Fibroblast of pulmonary artery (primary cell): ENCODE results near the gene OR8D1.

Experiments used
- DNase-seq: peaks from one replicate; pipeline ENCODE4 v3.0.0-alpha.2; 2010; ENCODE audit warnings: low read depth
- H3K4me3 ChIP-seq: replicated peaks from 2 replicates; pipeline ENCODE4 v1.5.1; 2011; ENCODE audit warnings: low read depth, mild to moderate bottlenecking, control low read depth, low read length, moderate library complexity
- CTCF ChIP-seq: IDR thresholded peaks from 2 replicates; pipeline ENCODE4 v1.5.1; 2011; ENCODE audit warnings: mild to moderate bottlenecking, control low read depth, low read length, inconsistent platforms; ENCODE audit errors: missing control alignments

Gene OR8D1

GRCh38 chr11:124313849-124314248 lies at the start of gene OR8D1:
Gene OR8D1, minus strand, starts transcription at chr11:124313949. Its CDS starts 3,183 bp downstream, at chr11:124310766.
- DNase-seq: no peak
- no peak within 1 kb of the TSS for H3K4me3 ChIP-seq
- no peak for TF ChIP-seq CTCF

GRCh38 chr11:124359566-124359965 lies 45.8 kb upstream of the OR8D1 start:
- TF ChIP-seq CTCF: no peak
- DNase-seq: no peak
- no peak overlapping the region for H3K4me3 ChIP-seq

- no peak for DNase-seq
- H3K4me3 ChIP-seq: no peak overlapping the region
- TF ChIP-seq CTCF: no peak
These were observed 32.7 kb upstream of the OR8D1 start for GRCh38 chr11:124346311-124346955.

GRCh38 chr11:124344346-124344745 lies 30.6 kb upstream of the OR8D1 start:
- H3K4me3 ChIP-seq: no peak overlapping the region
- DNase-seq: no peak
- TF ChIP-seq CTCF: no peak

- no peak for DNase-seq
- no peak overlapping the region for H3K4me3 ChIP-seq
- TF ChIP-seq CTCF: no peak
These were observed 26.3 kb upstream of the OR8D1 start for GRCh38 chr11:124340142-124340447.

- DNase-seq: no peak
- TF ChIP-seq CTCF: no peak
- no peak overlapping the region for H3K4me3 ChIP-seq
These were observed 25.8 kb upstream of the OR8D1 start for GRCh38 chr11:124339396-124340141.

GRCh38 chr11:124331873-124332272 lies 18.1 kb upstream of the OR8D1 start:
- DNase-seq: no peak
- TF ChIP-seq CTCF: no peak
- no peak overlapping the region for H3K4me3 ChIP-seq
